ENCODE measurements around the gene HSD17B12.

GRCh38 chr11:43825217-43825816, 144.8 kb downstream of the HSD17B12 start:
- TF ChIP-seq CTCF (conservative IDR thresholded peaks at IDR 0.05; ENCODE audit: low read depth in 2 of 2) (peak; percentile 57 to 90), EZH2phosphoT487 (IDR thresholded peaks at IDR 0.05; ENCODE audit: unreplicated experiment) (no peak), EZH2 (IDR thresholded peaks at IDR 0.05; ENCODE audit: low read depth, unreplicated experiment) (no peak), STAT1 (IDR thresholded peaks at IDR 0.05; ENCODE audit: unreplicated experiment) (no peak), NANOG (IDR thresholded peaks at IDR 0.05; ENCODE audit: borderline replicate concordance) (no peak)

All from GM23338 (cell line).